Adipocyte (in vitro differentiated cells): Measurements from ENCODE around the gene LGMN.

Source experiments
- DNase-seq: peaks from one replicate; pipeline ENCODE4 v3.0.0-alpha.2; 2015; ENCODE audit warnings: low read depth
- H3K27me3 ChIP-seq: replicated peaks from 2 replicates; pipeline ENCODE4 v1.7.0; 2013; ENCODE audit warnings: mild to moderate bottlenecking, low read length, moderate library complexity; ENCODE audit not compliant: control insufficient read depth, insufficient read depth
- H3K36me3 ChIP-seq: 2 replicates; pipeline ENCODE4 v1.7.0; 2013; ENCODE audit warnings: low read length, mild to moderate bottlenecking, moderate library complexity; ENCODE audit not compliant: control insufficient read depth, insufficient read depth, severe bottlenecking
- H3K4me1 ChIP-seq: 2 replicates; pipeline ENCODE4 v1.7.0; 2013; ENCODE audit warnings: mild to moderate bottlenecking, low read length, moderate library complexity; ENCODE audit not compliant: control insufficient read depth, insufficient read depth
- H3K4me3 ChIP-seq: 2 replicates; pipeline ENCODE4 v1.7.0; 2013; ENCODE audit warnings: mild to moderate bottlenecking, low read length, moderate library complexity
- H3K9ac ChIP-seq: 2 replicates; pipeline ENCODE4 v1.7.0; 2013; ENCODE audit warnings: mild to moderate bottlenecking, low read length, moderate library complexity
- H3K9me3 ChIP-seq: 2 replicates; pipeline ENCODE4 v1.7.0; 2013; ENCODE audit warnings: mild to moderate bottlenecking, low read length, moderate library complexity; ENCODE audit not compliant: control insufficient read depth

Gene LGMN

DNA sequence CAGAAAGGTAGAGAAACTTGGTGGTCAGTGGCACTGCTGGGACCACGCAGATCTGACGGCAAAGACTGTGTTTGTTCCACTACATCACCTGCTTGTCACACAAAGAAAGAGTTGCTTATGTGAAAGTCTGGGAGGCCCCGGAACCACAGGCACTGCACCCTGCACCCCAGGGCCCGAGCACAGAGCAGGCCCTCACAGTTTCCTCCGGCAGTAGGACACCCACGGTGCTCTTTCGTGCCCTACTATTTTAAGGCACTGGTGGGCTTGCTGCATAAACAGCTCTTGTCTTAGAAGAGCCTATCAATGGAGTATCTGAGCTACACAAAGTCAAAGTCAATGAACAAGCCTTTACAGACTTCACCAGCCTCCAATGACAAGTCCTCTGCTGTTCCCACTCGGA lies 8.0 kb downstream of the LGMN start:
- DNase-seq, result no peak

GRCh38 chr14:92737619-92738188 lies 10.7 kb downstream of the LGMN start:
- H3K9ac ChIP-seq, result no peak overlapping the region
- H3K4me3 ChIP-seq, result no peak overlapping the region
- peaks cover 15% of the 10 kb centered on the region for H3K36me3 ChIP-seq
- no peak for DNase-seq
- no peaks in the 10 kb centered on the region for H3K9me3 ChIP-seq
- H3K27me3 ChIP-seq, result no peaks in the 10 kb centered on the region
- no peaks in the 10 kb centered on the region for H3K4me1 ChIP-seq

More for the DNA sequence above, 8.0 kb downstream of the LGMN start:
- Histone ChIP-seq H3K9ac (no peak overlapping the region), H3K36me3 (peaks cover 18% of the 10 kb centered on the region), H3K4me3 (no peak overlapping the region), H3K9me3 (no peaks in the 10 kb centered on the region), H3K27me3 (no peaks in the 10 kb centered on the region), H3K4me1 (no peaks in the 10 kb centered on the region)

- H3K9me3 ChIP-seq, result no peaks in the 10 kb centered on the region
- DNase-seq, result no peak
- H3K4me3 ChIP-seq, result no peak overlapping the region
- peaks cover 15% of the 10 kb centered on the region for H3K36me3 ChIP-seq
- no peaks in the 10 kb centered on the region for H3K27me3 ChIP-seq
- H3K9ac ChIP-seq, result no peak overlapping the region
- no peaks in the 10 kb centered on the region for H3K4me1 ChIP-seq
These were observed 11.2 kb downstream of the LGMN start for GRCh38 chr14:92737206-92737605.

- Histone ChIP-seq H3K36me3 (peaks cover 21% of the 10 kb centered on the region), H3K4me3 (no peak overlapping the region), H3K9ac (no peak overlapping the region), H3K27me3 (no peaks in the 10 kb centered on the region), H3K9me3 (peaks cover 7% of the 10 kb centered on the region), H3K4me1 (no peaks in the 10 kb centered on the region)
- no peak for DNase-seq
These were observed 13.1 kb downstream of the LGMN start for GRCh38 chr14:92735344-92735743.

DNA sequence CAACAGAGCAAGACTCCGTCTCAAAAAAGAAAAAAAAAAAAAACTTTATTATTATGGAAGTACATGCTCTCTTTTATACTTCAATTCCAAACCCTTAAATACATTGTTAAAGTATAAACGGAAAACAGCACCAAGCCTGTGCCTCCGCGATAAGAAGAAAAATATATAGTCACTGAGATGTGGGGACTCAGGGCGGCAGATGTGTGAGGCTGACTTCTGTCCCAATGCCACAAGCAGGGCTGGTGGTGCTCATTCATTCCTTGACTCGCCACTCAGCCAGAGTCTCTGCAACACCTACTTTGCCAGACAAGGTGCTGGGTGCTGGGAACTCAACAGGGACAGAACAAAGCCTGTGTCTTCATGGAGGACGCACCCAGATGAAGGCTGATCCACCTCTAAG lies 13.8 kb downstream of the LGMN start:
- Histone ChIP-seq H3K9me3 (peaks cover 7% of the 10 kb centered on the region), H3K9ac (no peak overlapping the region), H3K4me1 (no peaks in the 10 kb centered on the region), H3K27me3 (no peaks in the 10 kb centered on the region), H3K36me3 (peaks cover 18% of the 10 kb centered on the region), H3K4me3 (no peak overlapping the region)
- no peak for DNase-seq

DNA sequence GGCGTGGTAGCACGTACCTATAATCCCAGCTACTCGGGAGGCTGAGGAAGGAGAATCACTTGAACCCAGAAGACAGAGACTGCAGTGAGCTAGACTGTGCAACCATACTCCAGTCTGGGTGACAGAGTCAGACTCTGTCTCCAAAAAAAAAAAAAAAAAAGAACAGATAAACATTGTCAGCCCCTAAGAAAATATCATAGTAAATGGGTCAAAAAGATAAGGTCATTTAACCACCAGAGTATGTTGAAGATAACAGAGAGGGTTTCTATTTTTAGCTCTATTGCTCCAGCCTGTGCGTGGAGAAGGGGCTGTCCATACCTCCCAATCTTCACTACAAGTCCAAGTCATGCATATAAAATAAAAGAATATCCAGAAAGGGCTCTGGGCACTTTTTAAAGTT lies 15.4 kb downstream of the LGMN start:
- DNase-seq, result no peak
- Histone ChIP-seq H3K4me3 (no peak overlapping the region), H3K9me3 (peaks cover 7% of the 10 kb centered on the region), H3K36me3 (peaks cover 18% of the 10 kb centered on the region), H3K27me3 (no peaks in the 10 kb centered on the region), H3K4me1 (no peaks in the 10 kb centered on the region), H3K9ac (no peak overlapping the region)

DNA sequence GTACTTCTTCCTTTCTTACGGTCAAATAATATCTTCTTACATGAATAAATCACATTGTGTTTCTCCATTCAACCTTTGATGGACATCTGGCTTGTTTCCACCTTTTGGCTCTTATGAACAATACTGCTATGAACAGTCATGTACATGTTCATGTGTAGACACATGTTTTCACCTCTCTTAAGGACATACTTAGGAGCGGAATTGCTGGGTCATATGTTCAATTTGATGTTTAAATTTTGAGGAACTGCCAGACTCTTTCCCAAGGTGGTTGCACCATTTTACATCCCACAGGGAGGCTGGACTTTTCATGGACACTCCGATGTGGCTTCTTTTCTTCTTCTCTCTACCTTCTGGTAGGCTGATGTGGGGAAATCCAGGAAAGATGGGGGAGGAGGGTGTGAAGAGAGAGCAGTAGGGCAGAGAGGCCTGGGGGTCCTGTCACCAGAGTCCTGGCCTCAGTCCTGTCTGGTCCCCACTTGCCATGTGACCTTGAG lies 16.8 kb downstream of the LGMN start:
- Histone ChIP-seq H3K9me3 (peaks cover 7% of the 10 kb centered on the region), H3K27me3 (no peaks in the 10 kb centered on the region), H3K9ac (no peak overlapping the region), H3K4me1 (peaks cover under 1% of the 10 kb centered on the region), H3K4me3 (no peak overlapping the region), H3K36me3 (peaks cover 18% of the 10 kb centered on the region)
- DNase-seq, result no peak

GRCh38 chr14:92729634-92730358 lies 18.6 kb downstream of the LGMN start:
- peaks cover 7% of the 10 kb centered on the region for H3K9me3 ChIP-seq
- peaks cover 18% of the 10 kb centered on the region for H3K36me3 ChIP-seq

DNA sequence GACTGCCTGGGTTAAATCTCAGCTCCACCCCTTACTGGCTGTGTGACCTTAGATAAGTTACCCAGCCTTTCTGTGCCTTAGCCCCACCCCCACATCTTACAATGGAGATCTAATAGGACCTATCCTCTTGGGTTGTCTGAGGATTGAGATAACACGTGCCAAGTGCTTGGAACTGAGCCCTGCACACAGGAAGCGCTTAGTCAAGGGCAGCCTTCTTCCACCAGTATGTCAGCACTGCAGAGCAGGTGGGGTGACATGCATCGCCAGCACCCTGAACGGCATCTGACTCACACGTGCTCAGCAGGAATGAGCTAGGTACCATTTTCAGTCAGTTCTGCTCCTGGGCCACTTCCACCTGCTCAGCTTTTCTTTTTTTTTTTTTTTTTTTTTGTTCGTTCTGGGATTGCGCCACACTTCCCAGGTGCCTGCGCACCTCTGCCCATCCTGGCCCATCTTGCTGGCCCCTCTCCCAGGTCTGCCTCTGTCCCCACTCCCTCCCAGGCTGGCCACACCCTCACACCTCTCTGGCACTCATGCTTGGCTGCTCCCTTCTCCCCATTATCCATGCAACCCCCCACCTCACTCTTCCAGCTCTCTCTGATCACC lies 19.6 kb downstream of the LGMN start:
- DNase-seq, result no peak
- H3K9me3 ChIP-seq, result peaks cover 7% of the 10 kb centered on the region
- no peak overlapping the region for H3K9ac ChIP-seq

More at GRCh38 chr14:92729634-92730358, 18.6 kb downstream of the LGMN start:
- no peak for DNase-seq
- H3K4me1 ChIP-seq, result peaks cover 10% of the 10 kb centered on the region
- no peaks in the 10 kb centered on the region for H3K27me3 ChIP-seq
- H3K4me3 ChIP-seq, result no peak overlapping the region
- no peak overlapping the region for H3K9ac ChIP-seq

DNA sequence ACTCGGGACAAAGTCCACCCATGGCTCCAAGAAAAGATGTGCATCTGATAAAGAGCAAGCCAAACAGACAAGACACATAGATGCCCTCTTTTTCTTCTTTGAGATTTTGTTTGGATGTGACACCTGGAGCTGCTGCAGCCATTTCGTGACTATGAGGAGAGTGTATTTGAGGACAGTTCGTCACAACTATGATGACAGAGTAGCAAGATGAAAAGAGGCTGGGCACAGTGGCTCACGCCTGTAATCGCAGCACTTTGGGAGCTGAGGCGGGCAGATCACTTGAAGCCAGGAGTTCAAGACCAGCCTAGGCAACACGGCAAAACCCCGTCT lies 21.5 kb downstream of the LGMN start:
- H3K9me3 ChIP-seq, result peaks cover 7% of the 10 kb centered on the region
- H3K9ac ChIP-seq, result no peak overlapping the region
- H3K4me1 ChIP-seq, result peaks cover 19% of the 10 kb centered on the region
- H3K36me3 ChIP-seq, result peaks cover 12% of the 10 kb centered on the region
- DNase-seq, result no peak
- no peak overlapping the region for H3K4me3 ChIP-seq
- H3K27me3 ChIP-seq, result no peaks in the 10 kb centered on the region

More for the DNA sequence above, 19.6 kb downstream of the LGMN start:
- H3K4me1 ChIP-seq, result peaks cover 19% of the 10 kb centered on the region
- no peaks in the 10 kb centered on the region for H3K27me3 ChIP-seq
- H3K4me3 ChIP-seq, result no peak overlapping the region
- H3K36me3 ChIP-seq, result peaks cover 18% of the 10 kb centered on the region

GRCh38 chr14:92726135-92726932 lies 22.1 kb downstream of the LGMN start:
- Histone ChIP-seq H3K9me3 (peaks cover 1% of the 10 kb centered on the region), H3K9ac (peak overlapping the region; percentile 55), H3K36me3 (peaks cover 6% of the 10 kb centered on the region), H3K27me3 (no peaks in the 10 kb centered on the region), H3K4me3 (no peak overlapping the region), H3K4me1 (peaks cover 19% of the 10 kb centered on the region)
- DNase-seq, result peak; percentile 19
